Epithelial cell of esophagus (primary cell): ENCODE results near the gene SSH2.

Experiments used
- DNase-seq: peaks from one replicate; pipeline ENCODE4 v3.0.0; 2010; ENCODE audit warnings: low read depth
- H3K4me3 ChIP-seq: 2 replicates; pipeline ENCODE4 v1.5.1; 2011; ENCODE audit warnings: mild to moderate bottlenecking, low read length, control low read depth
- CTCF ChIP-seq: IDR thresholded peaks from 2 replicates; pipeline ENCODE4 v1.5.1; 2011; ENCODE audit warnings: low read depth, mild to moderate bottlenecking, low read length, control low read depth, inconsistent platforms; ENCODE audit not compliant: insufficient read depth; ENCODE audit errors: missing control alignments

The SSH2 gene

GRCh38 chr17:29603109-29603674 lies 326.8 kb downstream of the SSH2 start:
- no peak for TF ChIP-seq CTCF
- H3K4me3 ChIP-seq = no peak overlapping the region
- no peak for DNase-seq

- no peak for DNase-seq
- H3K4me3 ChIP-seq = no peak overlapping the region
- no peak for TF ChIP-seq CTCF
Observed at GRCh38 chr17:29597361-29598172, 332.5 kb downstream of the SSH2 start.

GRCh38 chr17:29596811-29597210 lies 333.2 kb downstream of the SSH2 start:
- H3K4me3 ChIP-seq = no peak overlapping the region
- no peak for DNase-seq
- no peak for TF ChIP-seq CTCF

- no peak overlapping the region for H3K4me3 ChIP-seq
- DNase-seq = no peak
- no peak for TF ChIP-seq CTCF
Observed at GRCh38 chr17:29595943-29596774, 333.9 kb downstream of the SSH2 start.

- TF ChIP-seq CTCF = no peak
- no peak for DNase-seq
- no peak overlapping the region for H3K4me3 ChIP-seq
Observed at GRCh38 chr17:29595107-29595942, 334.7 kb downstream of the SSH2 start.

GRCh38 chr17:29594519-29595090 lies 335.4 kb downstream of the SSH2 start:
- H3K4me3 ChIP-seq = no peak overlapping the region
- no peak for DNase-seq
- TF ChIP-seq CTCF = no peak
